Neutrophil (primary cell): ENCODE results near the gene ANTKMT.

Experiments used
- H3K27ac ChIP-seq: fragments of 200-600 bp; sonication (generic); 2 replicates; pipeline ENCODE4 v1.5.1; 2016; ENCODE audit warnings: mild to moderate bottlenecking, moderate library complexity
- H3K27me3 ChIP-seq: fragments of 200-600 bp; sonication (generic); 2 replicates; pipeline ENCODE4 v1.6.0; 2016; ENCODE audit warnings: mild to moderate bottlenecking
- H3K36me3 ChIP-seq: fragments of 200-600 bp; sonication (generic); 2 replicates; pipeline ENCODE4 v1.5.1; 2017
- H3K4me1 ChIP-seq, 2 experiments: fragments of 200-600 bp in 1 of 2; sonication (generic) in 1 of 2; 1 replicate in 1 of 2; 2 replicates in 1 of 2; pipeline versions ENCODE4 v1.5.1 to v1.6.1; 2013 to 2016; ENCODE audit warnings: low read depth in 1 of 2, low read length in 1 of 2, mild to moderate bottlenecking in 1 of 2, moderate library complexity in 1 of 2; ENCODE audit not compliant: control insufficient read depth in 1 of 2, insufficient read depth in 1 of 2
- H3K4me3 ChIP-seq, 2 experiments: fragments of 200-600 bp in 1 of 2; sonication (generic) in 1 of 2; 1 replicate in 1 of 2; 2 replicates in 1 of 2; pipeline ENCODE4 v1.5.1; 2013 to 2016; ENCODE audit warnings: low read depth in 1 of 2, low read length in 1 of 2, mild to moderate bottlenecking in 1 of 2, moderate library complexity in 1 of 2
- H3K9me3 ChIP-seq: fragments of 200-600 bp; sonication (generic); 2 replicates; pipeline ENCODE4 v1.5.1; 2016
- CTCF ChIP-seq: fragments of 200-600 bp; sonication (generic); IDR thresholded peaks from 2 replicates; pipeline ENCODE4 v1.5.1; 2016; ENCODE audit warnings: antibody characterized with exemption

Gene ANTKMT

GRCh38 chr16:702341-702740, 18.6 kb upstream of the ANTKMT start:
- H3K27me3 ChIP-seq = peaks cover 99% of the 10 kb centered on the region
- no peak for TF ChIP-seq CTCF
- no peaks in the 10 kb centered on the region for H3K9me3 ChIP-seq
- no peak overlapping the region for H3K4me3 ChIP-seq
- no peak overlapping the region for H3K27ac ChIP-seq
- no peaks in the 10 kb centered on the region for H3K36me3 ChIP-seq
- H3K4me1 ChIP-seq = no peaks in the 10 kb centered on the region

GRCh38 chr16:703406-703805, 17.5 kb upstream of the ANTKMT start:
- Histone ChIP-seq H3K36me3 (no peaks in the 10 kb centered on the region), H3K9me3 (no peaks in the 10 kb centered on the region), H3K4me1 (no peaks in the 10 kb centered on the region), H3K27me3 (peaks cover 99% of the 10 kb centered on the region), H3K4me3 (no peak overlapping the region), H3K27ac (no peak overlapping the region)
- no peak for TF ChIP-seq CTCF

- Histone ChIP-seq H3K4me1 (no peaks in the 10 kb centered on the region), H3K27me3 (peaks cover 99% of the 10 kb centered on the region), H3K36me3 (no peaks in the 10 kb centered on the region), H3K27ac (no peak overlapping the region), H3K9me3 (no peaks in the 10 kb centered on the region), H3K4me3 (no peak overlapping the region)
- TF ChIP-seq CTCF = no peak
Observed at GRCh38 chr16:704047-704446, 16.9 kb upstream of the ANTKMT start.

GRCh38 chr16:704552-705380, 16.2 kb upstream of the ANTKMT start:
- TF ChIP-seq CTCF = no peak
- no peaks in the 10 kb centered on the region for H3K36me3 ChIP-seq
- no peaks in the 10 kb centered on the region for H3K4me1 ChIP-seq
- H3K9me3 ChIP-seq = no peaks in the 10 kb centered on the region
- H3K27me3 ChIP-seq = peaks cover 99% of the 10 kb centered on the region
- no peak overlapping the region for H3K4me3 ChIP-seq
- H3K27ac ChIP-seq = no peak overlapping the region

GRCh38 chr16:705431-706188, 15.3 kb upstream of the ANTKMT start, which contains the start of gene FBXL16:
Gene FBXL16 (minus strand): TSS chr16:705801. CDS start chr16:697405, 8,396 bp downstream.
- TF ChIP-seq CTCF = no peak
- Histone ChIP-seq H3K27ac (no peak within 1 kb of the TSS), H3K4me1 (no peaks in the 10 kb centered on the region), H3K27me3 (peaks cover 99% of the 10 kb centered on the region), H3K4me3 (no peak within 1 kb of the TSS), H3K9me3 (no peaks in the 10 kb centered on the region), H3K36me3 (no peaks in the 10 kb centered on the region)
